A204.1 (cell line): Measurements from ENCODE around the gene OR52E1.

Source experiments
- FAIRE-seq: peaks from 2 replicates; lab custom pipeline; 2012; peaks lifted over from hg19 to GRCh38; lab: Jason Lieb, UNC

OR52E1 gene

DNA sequence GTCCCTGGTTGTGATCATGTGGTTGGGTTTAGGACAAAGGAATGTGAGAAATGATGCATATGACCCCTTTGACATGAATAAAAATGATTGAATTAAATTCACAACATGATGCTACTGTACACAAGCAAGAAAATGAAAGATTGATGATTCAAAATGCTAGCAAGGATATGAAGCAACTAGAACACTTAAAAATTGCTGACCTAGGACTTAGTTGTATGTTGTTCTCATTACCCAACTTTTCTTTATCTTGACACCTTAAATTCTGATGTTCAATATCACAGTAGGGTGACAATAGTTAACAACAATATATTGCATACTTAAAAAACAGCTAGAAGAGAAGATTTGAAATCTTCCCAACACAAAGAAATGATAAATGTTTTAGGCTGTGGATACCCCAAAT is 48.2 kb downstream of the OR52E1 start:
- no peak for FAIRE-seq

DNA sequence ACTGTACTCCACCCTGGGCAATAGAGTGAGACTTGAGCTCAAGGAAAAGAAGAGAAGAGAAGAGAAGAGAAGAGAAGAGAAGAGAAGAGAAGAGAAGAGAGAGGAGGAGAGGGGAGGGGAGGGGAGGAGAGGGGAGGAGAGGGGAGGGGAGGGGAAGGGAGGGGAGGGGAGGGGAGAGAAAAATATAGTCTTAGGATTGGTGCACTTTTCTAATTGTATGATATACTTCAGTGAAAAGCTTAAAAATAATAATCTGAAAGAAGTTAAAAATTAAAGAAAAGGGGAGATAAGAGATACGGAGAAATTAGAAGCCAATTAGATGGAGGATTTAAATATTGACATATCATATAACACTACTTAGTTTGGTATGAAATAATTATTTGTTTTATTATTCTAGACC is 49.5 kb downstream of the OR52E1 start:
- no peak for FAIRE-seq
